NK-92 (cell line): ENCODE data around the gene TTC23L.
"Not testable (repeated sequence)": the region's sequence is repeated elsewhere in the genome, so short reads cannot be mapped to it uniquely, and the experiment has no call there.

Source experiments
- DNase-seq: peaks from one replicate; lab custom pipeline; 2025; ENCODE audit not compliant: unreplicated experiment; lab: John Stamatoyannopoulos, UW

Gene TTC23L

DNA sequence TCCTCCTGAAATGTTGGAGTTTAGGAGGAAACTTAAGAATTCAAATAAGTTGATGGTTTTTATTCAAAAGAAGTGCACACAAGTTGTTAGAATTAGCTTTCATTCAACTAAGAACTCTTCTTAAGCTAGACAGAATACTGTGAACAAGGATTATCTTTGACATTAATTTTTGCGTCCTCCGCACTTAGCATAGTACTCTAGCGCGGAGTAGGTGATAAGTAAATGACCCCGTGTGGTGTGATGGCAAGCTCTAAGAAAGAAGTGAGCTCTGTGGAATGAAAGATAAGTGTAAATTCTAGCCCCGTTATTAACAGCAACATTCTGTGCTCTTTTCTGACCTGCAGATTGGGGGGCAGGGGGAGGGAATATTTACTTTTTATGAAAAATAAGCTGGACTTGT is 77.6 kb downstream of the TTC23L start:
- DNase-seq, result no peak

DNA sequence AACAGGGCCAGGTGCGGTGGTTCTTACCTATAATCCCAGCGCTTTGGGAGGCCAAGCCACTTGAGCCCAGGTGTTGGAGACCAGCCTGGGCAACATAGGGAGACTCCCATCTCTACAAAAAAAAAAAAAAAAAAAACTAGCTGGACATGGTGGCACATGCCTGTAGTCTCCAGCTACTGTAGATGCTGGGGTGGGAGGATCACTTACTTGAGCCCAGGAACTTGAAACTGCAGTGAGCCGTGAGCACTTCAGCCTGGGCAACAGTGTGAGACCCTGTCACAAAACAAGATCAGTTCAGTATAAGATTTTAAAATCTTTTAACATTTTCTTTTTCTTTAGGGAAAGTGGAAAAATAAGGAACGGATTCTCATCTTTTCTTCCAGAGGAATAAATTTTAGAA is 79.1 kb downstream of the TTC23L start:
- DNase-seq, result no peak

DNA sequence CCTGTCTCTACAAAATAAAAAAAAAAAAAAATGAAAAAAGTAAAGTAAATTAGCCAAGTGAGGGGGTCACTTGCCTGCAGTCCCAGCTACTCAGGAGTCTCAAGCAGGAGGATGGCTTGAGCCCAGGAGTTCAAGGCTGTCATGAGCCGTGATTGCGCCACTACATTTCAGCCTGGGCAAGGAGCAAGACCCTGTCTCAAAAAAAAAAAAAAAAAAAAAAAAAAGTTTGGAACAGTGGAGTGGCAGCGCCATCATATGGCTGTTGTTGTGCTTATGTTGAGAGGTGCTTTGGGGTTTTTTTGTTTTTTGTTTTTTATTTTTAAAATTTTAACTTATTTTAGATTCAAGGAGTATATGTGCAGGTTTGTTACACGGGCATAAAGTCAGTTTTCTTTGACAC is 80.1 kb downstream of the TTC23L start:
- DNase-seq, result no peak

DNA sequence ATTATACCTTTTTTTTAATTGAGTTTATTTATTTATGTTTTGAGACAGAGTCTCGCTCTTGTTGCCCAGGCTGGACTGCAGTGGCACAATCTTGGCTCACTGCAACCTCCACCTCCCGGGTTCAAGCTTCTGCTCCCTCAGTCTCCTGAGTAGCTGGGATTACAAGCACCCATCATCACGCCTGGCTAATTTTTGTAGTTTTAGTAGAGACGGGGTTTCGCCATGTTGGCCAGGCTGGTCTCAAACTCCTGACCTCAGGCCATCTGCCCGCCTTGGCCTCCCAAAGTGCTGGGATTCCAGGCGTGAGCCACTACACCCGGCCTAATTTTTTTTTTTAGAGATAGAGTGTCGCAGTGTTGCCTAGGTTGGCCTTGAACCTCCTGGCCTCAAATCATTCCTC is 84.3 kb downstream of the TTC23L start:
- DNase-seq, result not testable (repeated sequence)

DNA sequence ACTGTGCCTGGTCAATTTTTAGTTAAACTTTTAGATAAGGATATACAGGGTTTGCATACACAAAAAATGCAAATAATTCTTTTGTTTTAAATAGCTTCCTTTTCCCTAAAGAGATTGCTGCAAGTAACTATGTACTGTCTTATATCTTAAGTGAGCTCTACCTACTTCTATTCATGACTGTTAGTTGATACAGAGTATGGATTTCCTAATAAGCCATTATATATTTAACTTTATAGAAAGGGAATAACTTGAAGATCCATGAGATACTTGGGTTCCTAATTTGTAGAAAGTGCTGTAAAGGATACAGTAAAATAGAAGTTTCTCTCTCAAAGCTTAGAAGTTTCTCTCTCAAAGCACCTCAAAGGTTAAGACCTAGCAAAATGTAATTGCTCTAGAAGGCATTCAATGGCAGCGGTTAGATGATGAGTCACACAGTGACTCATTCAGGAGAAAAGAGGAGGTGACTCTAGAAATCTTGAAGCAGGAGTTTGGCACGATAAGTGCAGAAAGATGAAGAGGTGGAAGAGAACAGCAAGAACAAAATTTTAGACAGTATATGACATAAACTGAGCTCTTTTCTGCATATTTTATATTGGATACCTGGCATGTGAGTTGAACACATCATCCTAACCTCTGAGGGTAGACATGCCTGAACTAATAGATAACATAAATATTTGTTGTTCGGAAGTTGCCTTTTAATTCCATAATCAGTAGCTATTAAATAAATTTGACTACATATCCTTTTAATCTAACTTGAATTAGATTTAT is 84.9 kb downstream of the TTC23L start:
- DNase-seq, result no peak

DNA sequence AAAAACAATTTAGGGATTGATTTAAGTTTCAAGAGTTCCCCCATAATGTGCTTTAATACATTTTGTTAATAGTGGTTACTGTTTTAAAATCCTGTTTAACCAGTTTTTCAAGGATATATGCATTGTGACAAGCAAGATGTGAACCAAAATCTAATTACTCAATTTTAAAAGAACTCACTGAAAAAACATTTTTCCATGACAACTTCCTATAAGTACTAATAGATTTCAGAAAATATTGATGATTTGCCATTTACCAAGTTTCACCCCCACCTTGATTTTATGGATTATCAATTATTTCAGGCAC is 85.5 kb downstream of the TTC23L start:
- no peak for DNase-seq

DNA sequence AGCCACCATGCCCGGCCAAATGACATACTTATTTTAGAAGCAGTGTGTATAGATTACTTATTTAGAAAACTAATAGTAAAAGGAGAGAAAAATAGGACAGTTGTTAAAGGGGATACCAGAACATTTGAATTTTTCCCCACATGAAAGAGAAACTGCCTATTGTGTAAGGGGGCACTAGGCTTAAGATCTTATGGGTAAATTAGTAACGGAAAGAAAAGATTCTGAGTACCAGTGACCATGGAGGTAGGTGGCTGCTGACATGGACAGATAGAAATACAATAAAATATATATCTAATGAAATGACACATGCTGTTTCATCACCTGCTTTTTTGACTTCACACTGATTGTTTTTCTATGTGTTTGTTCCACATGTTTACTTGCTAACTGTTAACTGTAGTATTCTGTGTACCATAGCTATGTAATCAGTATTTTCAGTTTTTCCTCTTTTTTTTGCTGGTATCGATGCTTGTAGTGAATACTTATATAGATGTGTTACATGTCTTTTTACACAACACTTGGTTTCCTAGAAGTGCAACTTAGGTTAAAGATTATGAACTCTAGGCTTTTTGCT is 87.4 kb downstream of the TTC23L start:
- no peak for DNase-seq

DNA sequence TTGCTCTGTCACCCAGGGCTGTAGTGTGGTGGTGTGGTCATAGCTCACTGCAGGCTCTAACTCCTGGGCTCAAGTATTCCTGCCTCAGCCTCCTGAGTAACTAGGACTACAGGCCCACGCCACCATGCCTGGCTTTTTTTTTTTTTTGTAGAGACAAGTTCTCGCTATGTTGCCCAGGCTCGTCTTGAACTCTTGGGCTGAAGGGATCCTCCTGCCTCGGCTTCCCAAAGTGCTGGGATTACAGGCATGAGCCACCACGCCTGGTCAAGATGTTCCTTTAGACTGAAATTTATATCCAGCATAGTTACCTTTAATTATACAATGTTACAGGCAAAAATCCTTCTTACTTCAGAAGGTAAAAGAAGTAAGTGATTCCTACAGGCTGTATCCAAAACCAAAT is 88.8 kb downstream of the TTC23L start:
- no peak for DNase-seq

DNA sequence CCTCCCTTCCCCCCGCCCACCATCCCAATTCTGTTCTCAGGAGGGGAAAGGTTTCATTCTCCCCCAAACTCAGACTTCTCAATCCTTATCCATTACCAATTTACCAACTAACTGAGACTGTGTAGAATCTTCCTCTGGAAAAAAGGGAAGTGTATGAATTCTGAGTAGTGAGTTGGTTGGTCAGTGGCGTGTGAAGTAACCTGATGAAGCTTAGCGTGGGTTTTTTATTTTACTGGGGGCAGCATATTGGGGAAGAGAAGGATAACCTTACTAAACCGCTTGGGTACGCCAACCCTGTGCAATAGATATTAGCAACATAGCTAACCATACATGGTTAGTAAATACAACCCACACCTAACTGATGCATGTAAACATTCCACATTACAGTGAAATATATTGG is 89.3 kb downstream of the TTC23L start:
- DNase-seq, result no peak

DNA sequence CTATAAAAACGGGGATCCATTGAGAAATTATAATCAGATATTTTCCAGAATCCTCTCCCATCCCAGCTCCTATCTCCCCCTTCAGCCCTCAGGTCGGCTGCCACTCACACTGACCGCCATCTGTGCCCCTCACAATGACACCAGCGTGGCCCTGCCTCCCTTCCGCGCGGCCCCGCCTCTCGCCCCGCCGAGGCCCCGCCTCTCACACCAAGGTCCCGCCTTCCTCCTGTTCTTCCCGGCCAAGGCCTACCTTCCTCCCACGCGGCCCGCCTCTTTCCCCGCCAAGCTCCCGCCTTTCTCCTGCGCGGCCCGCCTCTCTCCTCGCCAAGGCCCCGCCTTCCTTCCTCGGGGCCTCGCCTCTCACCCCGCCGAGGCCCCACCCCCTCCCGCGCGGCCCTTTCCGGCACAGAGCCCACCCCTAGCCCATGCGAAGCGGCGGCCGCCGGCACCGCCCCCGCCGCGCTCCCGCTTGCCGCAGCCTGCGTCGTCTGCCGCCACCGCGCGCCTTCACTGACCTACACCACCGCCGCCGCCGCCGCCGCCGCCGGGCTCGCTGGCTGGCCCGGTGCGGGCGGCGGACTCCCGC is 90.3 kb downstream of the TTC23L start, which contains the start of gene DNAJC21:
DNAJC21 (plus strand) TSS at position 426 of the 586 bp plus-strand sequence. CDS start 261 bp downstream, outside the sequence.
- DNase-seq, result peak; percentile 66

DNA sequence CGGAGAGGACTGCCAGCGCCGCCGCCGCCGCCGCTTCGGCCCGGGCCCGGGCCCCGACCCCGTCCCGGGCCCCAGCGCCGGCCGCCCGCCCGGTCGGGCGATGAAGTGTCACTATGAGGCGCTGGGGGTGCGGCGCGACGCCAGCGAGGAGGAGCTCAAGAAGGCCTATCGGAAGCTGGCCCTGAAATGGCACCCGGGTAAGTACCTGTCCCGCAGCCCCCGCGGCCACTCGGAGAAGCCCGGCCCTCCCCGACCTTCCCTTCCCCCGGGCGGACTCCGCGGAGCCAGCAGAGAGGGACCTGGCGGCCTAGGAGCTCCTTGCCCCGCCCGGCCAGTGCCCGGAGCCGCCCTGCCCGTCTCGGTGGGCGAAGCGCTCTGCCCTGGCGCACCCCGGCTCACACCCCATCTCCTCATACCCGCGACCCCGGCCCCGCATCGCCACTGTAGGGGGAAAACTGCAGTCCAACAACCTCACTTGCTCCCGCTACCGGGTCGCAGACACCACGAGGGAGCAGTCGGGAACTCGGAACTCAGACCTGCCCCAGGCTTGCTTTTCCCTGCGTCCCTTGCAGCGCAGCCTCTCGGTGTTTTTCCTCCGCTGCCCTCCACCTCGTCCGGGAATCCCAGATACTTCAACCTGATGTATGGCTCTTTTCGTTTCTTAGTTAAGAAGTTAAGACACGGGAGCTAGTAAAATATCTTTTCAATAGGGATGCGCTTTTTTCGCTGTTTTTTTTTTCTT is 90.9 kb downstream of the TTC23L start:
- no peak for DNase-seq

DNA sequence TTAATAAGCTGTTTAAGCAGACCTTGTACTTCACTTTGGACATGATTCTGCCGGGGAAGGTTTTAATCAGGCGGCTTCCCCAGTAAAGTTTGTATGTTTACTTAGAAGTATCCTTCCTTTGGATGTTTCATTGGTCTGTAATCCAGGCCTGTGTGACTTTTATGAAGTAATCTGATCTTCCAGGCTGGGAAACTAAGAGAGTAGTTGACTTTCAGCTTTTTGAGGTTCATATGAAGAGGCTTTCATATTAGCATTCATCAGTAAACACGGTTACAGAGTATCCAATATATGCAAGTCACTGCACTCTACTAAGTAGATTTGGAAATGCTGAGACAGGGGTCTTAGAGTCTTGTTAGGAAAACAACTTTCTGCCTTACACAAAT is 91.5 kb downstream of the TTC23L start:
- DNase-seq, result no peak

DNA sequence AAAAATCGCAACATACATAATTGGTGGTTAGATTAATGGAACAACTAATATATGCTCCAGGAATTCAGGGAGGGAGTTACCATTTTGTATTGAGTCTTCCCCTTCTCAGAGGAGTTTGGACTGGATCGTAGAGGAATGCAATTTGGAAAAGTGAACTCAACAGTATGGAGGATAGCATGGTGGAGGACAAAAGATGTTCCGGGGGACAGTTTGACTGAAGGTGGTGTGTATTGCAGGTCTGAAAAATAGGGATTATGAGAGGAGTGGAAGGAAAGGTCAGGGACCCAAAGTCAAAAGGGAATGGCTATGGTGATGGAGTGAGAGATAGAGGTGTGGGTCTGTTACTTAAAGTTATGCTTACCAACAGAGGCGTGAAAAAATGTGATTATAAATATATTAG is 91.9 kb downstream of the TTC23L start:
- DNase-seq, result no peak

DNA sequence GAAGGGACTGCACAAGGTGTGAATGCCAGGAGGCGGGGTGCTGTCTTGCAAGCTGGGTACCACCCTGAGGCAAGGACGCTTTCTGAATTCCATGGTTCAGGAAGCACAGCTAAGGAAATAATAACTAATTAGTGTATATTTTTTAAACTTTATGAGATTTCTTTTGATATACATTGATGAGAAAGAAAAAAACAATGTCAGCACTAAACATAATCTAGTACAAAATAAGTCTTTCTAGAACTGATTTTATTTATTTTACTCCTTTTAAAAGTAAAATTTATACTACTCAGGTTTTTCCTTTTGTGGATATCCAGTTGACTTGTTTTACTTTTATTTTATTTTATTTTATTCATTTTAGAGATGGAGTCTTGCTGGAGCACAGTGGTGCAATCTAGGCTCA is 94.0 kb downstream of the TTC23L start:
- no peak for DNase-seq

DNA sequence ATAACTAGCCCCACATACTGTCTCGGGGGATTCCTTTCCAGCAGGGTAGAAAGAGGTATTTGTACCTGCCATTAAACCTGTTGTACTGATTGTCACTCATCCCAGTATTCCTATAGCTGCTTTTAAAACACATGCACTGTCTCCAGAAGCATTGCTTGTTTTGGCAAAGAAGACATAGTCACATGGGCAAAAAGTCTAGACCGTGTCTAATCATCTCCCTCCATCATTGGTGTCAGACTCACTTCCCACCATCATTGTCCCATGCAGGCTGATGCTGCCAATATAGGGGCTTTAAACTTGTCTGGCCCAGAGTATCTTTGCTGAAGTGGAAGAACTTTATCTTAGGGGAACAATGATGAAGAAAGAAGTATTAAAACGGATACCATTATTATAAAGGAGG is 103.0 kb downstream of the TTC23L start:
- DNase-seq, result no peak

DNA sequence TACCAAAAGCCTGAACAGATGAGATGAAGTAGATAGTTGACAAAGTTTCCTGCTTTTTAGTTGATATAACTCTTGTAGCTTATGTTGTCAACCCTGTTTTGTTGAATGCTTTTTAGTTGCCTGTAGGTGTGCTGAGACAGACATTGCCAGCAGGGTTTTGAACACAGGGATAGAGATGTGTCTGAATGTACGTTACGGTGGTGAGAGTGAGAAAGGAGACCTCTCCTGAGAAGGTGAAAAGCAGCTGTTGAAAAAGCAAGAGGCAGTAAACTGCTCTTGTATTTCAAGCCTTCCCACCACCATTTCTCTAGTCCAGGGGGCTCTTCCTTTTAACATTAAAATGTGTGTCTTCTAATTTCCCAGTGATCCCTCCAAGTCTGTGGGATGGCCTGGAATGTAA is 105.1 kb downstream of the TTC23L start:
- no peak for DNase-seq

DNA sequence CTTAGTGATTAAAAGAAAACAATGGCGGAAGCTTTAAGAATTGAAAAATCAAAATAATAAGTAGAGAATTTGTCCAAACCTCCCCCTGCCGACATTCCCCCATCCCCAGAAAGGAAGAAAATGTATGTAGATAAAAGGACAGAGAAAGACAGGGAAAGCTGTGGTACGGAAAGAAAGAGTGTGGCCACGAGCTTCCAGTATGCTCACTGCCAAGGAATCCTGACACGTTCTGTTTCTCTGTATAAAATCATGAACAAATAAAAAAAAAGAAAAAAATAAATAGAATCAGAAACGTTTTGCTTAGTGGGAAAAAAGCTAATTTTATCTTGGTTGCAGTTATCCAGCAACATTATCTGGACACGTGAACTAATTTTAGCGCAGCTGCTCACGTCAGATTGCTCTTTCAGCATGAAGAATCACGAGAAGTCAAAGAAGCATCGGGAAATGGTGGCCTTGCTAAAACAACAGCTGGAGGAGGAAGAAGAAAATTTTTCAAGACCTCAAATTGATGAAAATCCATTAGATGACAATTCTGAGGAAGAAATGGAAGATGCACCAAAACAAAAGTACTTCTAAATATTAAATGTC is 105.6 kb downstream of the TTC23L start:
- no peak for DNase-seq
